ENCODE data around the gene PTGER1. TPM values are rescaled to one million over a fixed set of nuclear protein-coding genes. Genes with fewer than 3 reads are reported as not detected.
A peak's percentile ranks its signal among the peaks of the same experiment; 100 is the strongest.

PTGER1 gene, protein sequence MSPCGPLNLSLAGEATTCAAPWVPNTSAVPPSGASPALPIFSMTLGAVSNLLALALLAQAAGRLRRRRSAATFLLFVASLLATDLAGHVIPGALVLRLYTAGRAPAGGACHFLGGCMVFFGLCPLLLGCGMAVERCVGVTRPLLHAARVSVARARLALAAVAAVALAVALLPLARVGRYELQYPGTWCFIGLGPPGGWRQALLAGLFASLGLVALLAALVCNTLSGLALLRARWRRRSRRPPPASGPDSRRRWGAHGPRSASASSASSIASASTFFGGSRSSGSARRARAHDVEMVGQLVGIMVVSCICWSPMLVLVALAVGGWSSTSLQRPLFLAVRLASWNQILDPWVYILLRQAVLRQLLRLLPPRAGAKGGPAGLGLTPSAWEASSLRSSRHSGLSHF
- under 1 TPM; 0.19 to 0.27 TPM for total RNA-seq

DNA sequence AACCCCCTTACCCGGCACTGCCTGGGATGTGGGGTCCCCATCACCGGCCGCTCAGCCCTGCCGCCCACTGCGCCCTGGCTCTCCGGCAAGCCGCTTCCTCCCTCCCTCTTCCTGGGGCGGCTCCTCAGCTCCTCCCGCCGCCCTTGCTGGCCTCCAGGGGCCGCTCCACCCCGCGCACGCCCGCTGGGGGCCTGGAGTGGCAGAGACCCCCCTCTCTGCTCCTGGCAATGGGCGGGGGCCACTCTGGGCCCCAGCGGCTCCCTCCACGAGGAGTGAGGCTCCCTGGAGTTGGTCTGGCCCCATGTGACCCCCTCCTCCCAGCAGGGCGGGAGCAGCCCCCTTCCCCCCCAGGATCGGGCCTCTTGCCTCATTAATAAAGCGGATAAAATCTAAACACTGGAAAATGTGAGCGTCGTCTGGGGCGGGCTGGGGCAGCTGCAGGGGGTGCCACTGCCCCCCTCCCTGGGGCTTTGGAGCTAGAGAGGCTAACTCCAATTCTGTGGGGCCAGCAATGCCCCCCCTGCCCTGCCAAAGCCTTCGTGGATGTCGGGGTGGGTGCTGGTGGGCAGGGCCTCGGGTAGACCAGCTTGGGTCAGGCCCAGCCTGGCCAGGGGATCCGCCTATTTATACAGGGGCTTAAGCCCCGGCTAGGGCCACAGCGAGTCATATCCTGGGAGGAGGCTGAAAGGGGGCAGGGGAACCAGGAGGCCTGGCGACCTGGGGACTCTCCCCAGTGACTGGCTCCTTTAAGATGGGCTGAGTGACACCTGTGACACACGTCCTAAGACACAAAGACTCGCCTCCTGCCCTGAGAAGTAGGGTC, at the start of gene PTGER1:
TSS of gene PTGER1 (minus strand) at position 104 of the 823 bp plus-strand sequence. CDS start 1,034 bp downstream, outside the sequence.
- Mint-ChIP-seq H3K9me3 (no peaks in the 10 kb centered on the region), H3K27ac (peak within 1 kb of the TSS; percentile 39), H3K27me3 (peaks cover 16% of the 10 kb centered on the region), H3K4me1 (peaks cover 30% of the 10 kb centered on the region), H3K36me3 (ENCODE audit: low read depth) (peaks cover 12% of the 10 kb centered on the region), H3K4me3 (no peak within 1 kb of the TSS)
- DNase-seq, result peak; percentile 37
- POLR2A ChIA-PET, result no interaction called here
- CTCF ChIA-PET, result interaction anchor here (0.8 to 1.0 kb wide), 2 partner anchors 10 to 29 kb away, joined by 3 read pairs; no protein-coding TSS in a partner anchor

DNA sequence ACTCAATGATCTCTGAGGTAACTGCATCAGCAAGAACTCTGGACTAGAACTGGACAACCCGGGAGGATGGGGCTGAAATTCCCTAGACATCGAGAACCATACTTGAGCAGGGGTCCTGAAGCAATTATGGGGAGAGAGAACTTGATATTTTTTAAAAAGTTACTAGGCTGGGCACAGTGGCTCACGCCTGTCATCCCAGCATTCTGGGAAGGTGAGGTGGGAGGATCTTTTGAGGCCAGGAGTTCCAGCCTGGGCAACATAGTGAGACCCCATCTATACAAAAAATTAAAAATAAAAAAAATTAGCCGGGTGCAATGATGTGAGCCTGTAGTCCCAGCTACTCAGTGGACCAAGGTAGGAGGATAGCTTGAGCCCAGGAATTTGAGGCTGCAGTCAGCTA, 45.4 kb upstream of the PTGER1 start:
- Mint-ChIP-seq H3K4me3 (no peak overlapping the region), H3K27ac (peak overlapping the region; percentile 98), H3K27me3 (no peaks in the 10 kb centered on the region), H3K36me3 (ENCODE audit: low read depth) (peaks cover 25% of the 10 kb centered on the region), H3K4me1 (peaks cover 63% of the 10 kb centered on the region), H3K9me3 (no peaks in the 10 kb centered on the region)
- CTCF ChIA-PET, result interaction anchor here (2.7 kb wide), 1 partner anchor 384 kb away, joined by 6 read pairs; the partner anchor contains the start of gene ASF1B
- POLR2A ChIA-PET, result interaction anchor here (0.6 kb wide), 1 partner anchor 36 kb away, joined by 3 read pairs; no protein-coding TSS in a partner anchor
- DNase-seq, result no peak

DNA sequence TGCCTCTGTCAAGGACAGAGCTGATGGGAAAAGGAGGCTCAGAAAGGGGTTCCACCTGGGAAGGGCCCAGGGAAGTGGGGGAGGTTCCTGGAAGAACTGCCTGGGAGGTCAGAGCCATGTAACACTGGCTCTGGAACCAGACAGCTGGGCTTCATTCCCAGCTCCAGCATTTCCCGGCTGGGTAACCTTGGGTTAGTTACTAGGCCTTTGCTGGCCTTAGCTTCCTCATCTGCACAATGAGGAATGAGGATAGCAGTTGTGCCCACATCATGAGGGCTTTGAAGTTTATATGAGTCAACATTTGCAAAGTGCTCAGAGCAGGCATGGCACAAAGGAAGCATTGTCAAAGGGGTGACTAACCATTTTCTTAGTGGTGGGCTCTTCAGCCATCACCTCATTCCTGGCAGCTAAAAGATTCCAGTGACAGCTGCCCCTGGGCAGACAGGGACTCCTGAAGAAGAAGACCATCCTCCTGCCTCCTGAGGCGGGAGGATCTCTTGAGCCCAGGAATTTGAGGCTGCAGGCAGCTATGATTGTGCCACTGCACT, 44.8 kb upstream of the PTGER1 start:
- no peaks in the 10 kb centered on the region for H3K27me3 Mint-ChIP-seq
- peaks cover 31% of the 10 kb centered on the region for H3K36me3 Mint-ChIP-seq (ENCODE audit: low read depth)
- peak overlapping the region; percentile 94 for H3K4me3 Mint-ChIP-seq
- no peaks in the 10 kb centered on the region for H3K9me3 Mint-ChIP-seq
- no peak for DNase-seq
- peaks cover 69% of the 10 kb centered on the region for H3K4me1 Mint-ChIP-seq
- CTCF ChIA-PET, result no interaction called here
- POLR2A ChIA-PET, result interaction anchor here (0.6 kb wide), 1 partner anchor 35 kb away, joined by 3 read pairs; no protein-coding TSS in a partner anchor
- H3K27ac Mint-ChIP-seq, result peak overlapping the region; percentile 98

DNA sequence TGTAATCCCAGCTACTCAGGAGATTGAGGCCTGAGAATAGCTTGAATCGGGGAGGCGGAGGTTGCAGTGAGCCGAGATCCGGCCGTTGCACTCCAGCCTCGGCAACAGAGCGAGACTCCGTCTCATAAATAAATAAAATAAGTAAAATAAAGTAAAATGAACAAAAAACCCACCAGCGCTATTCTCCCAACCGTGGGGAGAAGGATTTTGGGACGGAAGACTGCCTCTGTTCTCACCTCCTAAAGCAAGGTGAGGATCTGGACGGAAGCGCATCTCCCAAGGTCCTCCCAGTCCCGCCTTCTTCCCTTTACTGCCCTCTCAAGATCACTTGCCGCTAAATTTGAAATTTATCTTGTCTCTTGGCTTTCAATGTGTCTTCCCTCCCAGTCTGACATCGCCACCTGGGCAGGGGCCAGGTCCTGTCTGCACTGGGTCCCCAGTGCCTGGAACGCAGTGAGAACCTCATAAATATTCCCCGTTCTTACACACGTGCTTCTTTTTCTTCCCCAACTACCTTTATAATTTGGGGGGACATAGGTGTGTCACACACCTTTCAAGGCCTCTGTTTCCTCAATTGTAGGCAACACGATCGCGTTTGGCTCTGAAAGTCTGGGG, 44.2 kb upstream of the PTGER1 start:
- H3K27ac Mint-ChIP-seq, result peak overlapping the region; percentile 98
- H3K4me1 Mint-ChIP-seq, result peaks cover 75% of the 10 kb centered on the region
- H3K27me3 Mint-ChIP-seq, result no peaks in the 10 kb centered on the region
- no peaks in the 10 kb centered on the region for H3K9me3 Mint-ChIP-seq
- peaks cover 36% of the 10 kb centered on the region for H3K36me3 Mint-ChIP-seq (ENCODE audit: low read depth)
- ChIA-PET CTCF (interaction anchor here (0.6 to 2.0 kb wide), 3 partner anchors 12 to 52 kb away, joined by 3 to 7 read pairs (median 5); partner anchors contain the start of gene NDUFB7), POLR2A (no interaction called here)
- DNase-seq, result no peak
- H3K4me3 Mint-ChIP-seq, result peak overlapping the region; percentile 94

DNA sequence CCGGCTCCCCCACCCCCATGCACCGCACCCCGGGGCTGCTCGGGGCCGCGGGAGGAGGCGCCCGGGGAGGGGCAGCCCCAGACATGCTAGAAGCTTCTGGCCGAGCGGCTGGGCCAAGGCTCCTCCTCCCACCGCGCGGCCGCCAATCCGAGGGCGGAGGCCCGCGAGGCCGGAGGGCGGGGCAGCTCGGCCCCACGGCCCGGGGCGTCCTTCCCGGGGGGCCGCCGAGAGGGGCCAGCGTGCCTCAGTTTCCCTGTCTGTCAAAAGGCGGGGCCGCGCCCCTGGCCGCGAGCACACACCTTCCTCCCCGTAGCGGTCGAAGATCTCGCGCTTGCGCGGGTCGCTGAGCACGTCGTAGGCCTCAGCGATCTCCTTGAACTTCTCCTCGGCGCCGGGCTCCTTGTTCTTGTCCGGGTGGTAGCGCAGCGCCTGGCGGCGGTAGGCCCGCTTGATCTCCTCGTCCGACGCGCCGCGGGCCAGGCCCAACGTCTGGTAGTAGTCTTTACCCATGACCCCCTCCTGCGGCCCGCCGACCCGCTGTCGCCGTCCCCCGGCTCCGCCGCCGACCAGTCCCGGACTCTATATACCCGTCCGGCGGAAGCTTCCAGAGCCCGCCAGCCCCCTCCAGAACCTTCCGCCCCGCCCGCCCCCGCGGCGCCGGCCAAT, 42.8 kb upstream of the PTGER1 start, which contains the start of gene DNAJB1:
TSS of gene DNAJB1 (minus strand) at position 558 of the 666 bp plus-strand sequence. CDS start at position 510, 48 bp downstream.
- peaks cover 66% of the 10 kb centered on the region for H3K4me1 Mint-ChIP-seq
- no peaks in the 10 kb centered on the region for H3K27me3 Mint-ChIP-seq
- peak within 1 kb of the TSS; percentile 98 for H3K27ac Mint-ChIP-seq
- peak within 1 kb of the TSS; percentile 94 for H3K4me3 Mint-ChIP-seq
- DNase-seq, result peak; percentile 66
- H3K9me3 Mint-ChIP-seq, result no peaks in the 10 kb centered on the region
- ChIA-PET CTCF (interaction anchor here (0.7 to 2.0 kb wide), 8 partner anchors 10 to 1416 kb away, joined by 3 to 7 read pairs (median 4); partner anchors contain the start of gene NDUFB7), POLR2A (interaction anchor here (0.6 to 1.5 kb wide), 3 partner anchors 8 to 172 kb away, joined by 4 to 6 read pairs (median 5); partner anchors contain the start of gene ZNF333)
- H3K36me3 Mint-ChIP-seq (ENCODE audit: low read depth), result peaks cover 35% of the 10 kb centered on the region

DNA sequence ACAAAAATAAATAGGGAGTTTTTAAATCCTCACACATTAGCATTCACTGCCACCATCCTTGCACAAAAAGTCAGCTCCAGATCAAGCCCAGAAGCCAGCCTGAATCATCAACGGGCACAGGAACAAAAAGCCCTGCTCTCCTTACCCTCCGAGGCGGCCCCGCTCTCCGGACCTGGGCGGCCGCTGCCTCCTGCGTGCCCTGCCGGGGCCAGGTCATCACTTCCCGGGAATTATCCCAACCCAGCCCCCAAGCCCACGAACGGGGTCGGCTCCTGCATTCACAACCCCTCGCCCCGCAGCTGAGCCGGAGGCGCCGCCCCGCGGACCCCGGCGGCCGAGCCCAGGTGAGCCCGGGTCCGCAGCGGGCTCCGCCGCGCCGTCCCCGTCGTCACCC, 42.3 kb upstream of the PTGER1 start:
- ChIA-PET POLR2A (interaction anchor here (0.5 to 1.5 kb wide), 3 partner anchors 8 to 100 kb away, joined by 3 to 6 read pairs (median 5); no protein-coding TSS in a partner anchor), CTCF (interaction anchor here (0.9 to 2.0 kb wide), 7 partner anchors 10 to 159 kb away, joined by 3 to 7 read pairs (median 4); partner anchors contain the start of gene NDUFB7)
- no peaks in the 10 kb centered on the region for H3K27me3 Mint-ChIP-seq
- peak overlapping the region; percentile 93 for H3K27ac Mint-ChIP-seq
- peaks cover 35% of the 10 kb centered on the region for H3K36me3 Mint-ChIP-seq (ENCODE audit: low read depth)
- no peak for DNase-seq
- H3K9me3 Mint-ChIP-seq, result no peaks in the 10 kb centered on the region
- peak overlapping the region; percentile 94 for H3K4me3 Mint-ChIP-seq
- H3K4me1 Mint-ChIP-seq, result peaks cover 63% of the 10 kb centered on the region

DNA sequence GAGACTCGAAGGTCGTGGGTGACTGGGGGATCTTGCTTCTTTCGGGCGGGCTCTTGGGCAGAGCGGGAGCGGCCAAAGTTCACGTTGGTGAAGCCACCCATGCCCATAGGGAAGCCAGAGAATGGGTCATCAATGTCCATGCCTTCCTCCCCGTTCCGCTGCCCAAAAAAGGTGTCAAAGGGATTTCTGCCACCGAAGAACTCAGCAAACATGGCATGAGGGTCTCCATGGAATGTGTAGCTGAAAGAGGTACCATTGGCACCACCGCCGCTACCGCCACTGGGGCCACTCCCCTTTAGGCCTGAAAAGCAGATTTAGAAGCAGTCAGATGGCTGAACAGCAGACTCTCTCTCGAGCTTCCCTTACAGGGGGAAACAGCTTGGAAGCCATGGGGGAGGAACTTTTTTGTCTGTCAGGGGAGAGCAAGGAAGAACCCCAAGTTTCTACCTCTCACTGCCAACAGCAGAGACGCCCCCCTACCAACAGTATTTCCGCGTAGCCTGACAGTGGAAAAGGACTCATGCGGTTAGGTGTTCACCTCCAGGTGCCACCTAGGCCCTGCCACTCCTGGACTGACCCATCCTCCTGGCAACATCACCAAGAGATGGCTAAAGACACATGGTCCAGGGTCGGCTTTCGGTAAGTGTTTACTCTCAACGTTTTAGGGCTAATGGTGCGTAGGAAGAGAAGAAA, 41.7 kb upstream of the PTGER1 start:
- H3K4me3 Mint-ChIP-seq, result peak overlapping the region; percentile 94
- DNase-seq, result no peak

DNA sequence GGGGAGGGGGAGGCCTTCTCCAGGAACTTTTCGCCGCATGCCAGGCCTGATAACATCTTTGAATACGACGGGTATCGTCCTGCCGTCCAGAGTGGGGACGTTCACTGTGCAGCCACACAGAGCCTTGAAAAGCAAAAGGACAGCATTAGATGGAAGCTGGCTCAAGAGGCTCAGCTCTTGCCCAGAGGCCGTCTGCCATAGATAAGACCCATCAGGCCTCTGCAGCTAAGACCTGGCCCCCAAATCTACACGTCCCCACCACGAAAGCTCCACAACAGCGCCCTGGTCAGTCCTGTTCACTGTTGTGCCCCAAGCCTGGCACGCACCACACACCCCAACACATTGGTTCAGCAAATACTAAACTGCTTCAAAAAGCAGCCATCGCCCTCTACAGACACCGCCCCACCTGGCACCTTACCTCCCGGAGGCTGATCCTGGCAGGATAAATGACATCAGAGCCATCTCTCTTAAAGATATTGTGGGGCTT, 40.9 kb upstream of the PTGER1 start:
- DNase-seq, result no peak
- ChIA-PET CTCF (interaction anchor here (1.7 kb wide), 1 partner anchor 9 kb away, joined by 7 read pairs; no protein-coding TSS in a partner anchor), POLR2A (no interaction called here)
- Mint-ChIP-seq H3K27me3 (no peaks in the 10 kb centered on the region), H3K27ac (peak overlapping the region; percentile 93), H3K4me3 (peak overlapping the region; percentile 94), H3K4me1 (peaks cover 57% of the 10 kb centered on the region), H3K36me3 (ENCODE audit: low read depth) (peaks cover 35% of the 10 kb centered on the region), H3K9me3 (no peaks in the 10 kb centered on the region)

More for the DNA sequence above, 41.7 kb upstream of the PTGER1 start:
- no peaks in the 10 kb centered on the region for H3K27me3 Mint-ChIP-seq
- peak overlapping the region; percentile 93 for H3K27ac Mint-ChIP-seq
- H3K4me1 Mint-ChIP-seq, result peaks cover 60% of the 10 kb centered on the region
- CTCF ChIA-PET, result interaction anchor here (0.9 to 1.7 kb wide), 5 partner anchors 10 to 158 kb away, joined by 3 to 7 read pairs (median 4); no protein-coding TSS in a partner anchor
- no peaks in the 10 kb centered on the region for H3K9me3 Mint-ChIP-seq
- H3K36me3 Mint-ChIP-seq (ENCODE audit: low read depth), result peaks cover 35% of the 10 kb centered on the region
- POLR2A ChIA-PET, result interaction anchor here (0.5 to 1.5 kb wide), 3 partner anchors 9 to 99 kb away, joined by 3 to 6 read pairs (median 5); no protein-coding TSS in a partner anchor

DNA sequence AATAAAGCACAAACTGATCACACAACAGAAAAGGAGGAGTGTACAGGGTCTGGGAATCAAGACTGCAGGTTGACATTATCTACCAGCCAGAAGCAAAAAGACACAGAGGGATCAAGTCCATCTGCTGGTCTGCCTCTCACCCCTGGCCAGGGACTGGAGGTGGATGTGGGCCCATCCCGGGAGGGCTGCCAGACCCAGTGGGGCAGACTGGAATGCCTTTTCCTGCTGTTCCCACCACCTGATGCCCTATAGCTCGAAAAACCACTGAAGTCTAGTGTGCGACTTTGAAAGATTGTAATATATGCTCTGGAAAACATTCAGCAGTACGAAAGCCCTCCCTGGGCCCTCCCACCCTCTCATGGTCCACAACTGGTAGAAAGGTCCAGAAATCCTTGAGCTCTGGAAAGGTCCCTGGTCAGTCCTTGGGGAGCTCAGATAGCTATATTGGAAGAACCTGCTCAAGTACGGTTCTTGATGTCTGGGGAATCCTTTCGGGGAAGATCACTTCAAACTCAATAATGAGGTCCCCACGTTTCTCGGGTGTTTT, 40.4 kb upstream of the PTGER1 start:
- POLR2A ChIA-PET, result no interaction called here
- H3K4me1 Mint-ChIP-seq, result peaks cover 62% of the 10 kb centered on the region

DNA sequence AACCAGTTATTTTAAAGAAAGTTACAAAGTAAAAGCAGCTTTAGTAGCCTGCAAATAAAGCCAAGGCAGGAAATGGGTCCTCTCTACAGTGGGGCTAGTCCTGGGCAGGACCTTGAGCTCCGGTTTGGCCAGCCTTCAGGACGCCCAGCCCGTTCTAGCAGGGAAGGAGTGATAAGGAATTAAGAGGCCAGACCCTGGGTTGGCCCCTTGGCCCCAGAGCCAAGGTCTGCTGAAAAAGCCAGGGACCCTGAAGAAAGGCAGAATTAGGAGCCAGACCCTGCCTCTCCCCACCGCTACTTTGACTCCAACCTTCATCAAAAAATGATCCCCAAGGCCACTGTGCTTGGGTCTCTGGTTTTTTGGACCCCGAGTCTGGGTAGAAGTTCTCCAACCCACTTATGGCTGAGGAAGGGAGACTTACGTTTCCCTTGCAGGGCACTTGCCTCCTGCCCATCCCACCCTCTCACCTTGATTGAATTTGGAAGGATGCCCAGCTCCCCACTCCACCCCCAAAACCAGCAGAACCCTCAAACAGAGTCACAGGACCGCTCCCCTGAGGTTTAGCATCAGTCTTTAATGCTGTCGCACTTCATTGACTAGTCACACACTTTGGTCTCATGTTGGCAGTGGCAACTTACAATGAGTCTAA, 39.2 kb upstream of the PTGER1 start:
- Mint-ChIP-seq H3K4me1 (peaks cover 59% of the 10 kb centered on the region), H3K27me3 (no peaks in the 10 kb centered on the region), H3K9me3 (no peaks in the 10 kb centered on the region), H3K27ac (peak overlapping the region; percentile 46), H3K36me3 (ENCODE audit: low read depth) (peaks cover 33% of the 10 kb centered on the region), H3K4me3 (peak overlapping the region; percentile 19)
- CTCF ChIA-PET, result interaction anchor here (1.3 kb wide), 1 partner anchor 12 kb away, joined by 3 read pairs; no protein-coding TSS in a partner anchor
- POLR2A ChIA-PET, result no interaction called here
- DNase-seq, result no peak

More for the DNA sequence above, 40.4 kb upstream of the PTGER1 start:
- H3K27me3 Mint-ChIP-seq, result no peaks in the 10 kb centered on the region
- peak overlapping the region; percentile 7 for H3K27ac Mint-ChIP-seq
- peaks cover 35% of the 10 kb centered on the region for H3K36me3 Mint-ChIP-seq (ENCODE audit: low read depth)
- no peaks in the 10 kb centered on the region for H3K9me3 Mint-ChIP-seq
- CTCF ChIA-PET, result interaction anchor here (1.7 kb wide), 1 partner anchor 9 kb away, joined by 7 read pairs; no protein-coding TSS in a partner anchor
- H3K4me3 Mint-ChIP-seq, result peak overlapping the region; percentile 94
- no peak for DNase-seq

Measured in activated CD4-positive, alpha-beta T cell treated with anti-CD3 and anti-CD28 coated beads, Interleukin-2, amount 10 ng/mL, durations not matched to agents 7 days and 5 days (primary cell).